ENCODE data around the gene SPATA3. TPM values are rescaled to one million over a fixed set of nuclear protein-coding genes. Genes with fewer than 3 reads are reported as not detected.

The SPATA3 gene
- total and polyA plus RNA-seq, 2 donors (not counting 1 experiment from before 2014, with no cell fraction given): not detected

GRCh38 chr2:230954746-230955145 is 41.2 kb upstream of the SPATA3 start:
- Histone ChIP-seq H3K4me3 (replicated peaks in 1 of 4; ENCODE audit: control extremely low read depth in 1 of 4, insufficient read depth in 1 of 4, low read depth in 3 of 4, low read length in 4 of 4) (no peak overlapping the region), H2AFZ (ENCODE audit: low read length) (no peak overlapping the region), H3K36me3 (ENCODE audit: control insufficient read depth, insufficient read depth, low read length) (no peaks in the 10 kb centered on the region), H4K20me1 (ENCODE audit: control insufficient read depth, extremely low read depth, insufficient read depth, low read length) (no peaks in the 10 kb centered on the region), H3K9me3 (ENCODE audit: control insufficient read depth, insufficient read depth, low read depth, low read length) (no peaks in the 10 kb centered on the region), H3K27me3 (ENCODE audit: control insufficient read depth, insufficient read depth, low read length) (no peaks in the 10 kb centered on the region), H3K4me2 (ENCODE audit: extremely low read depth, insufficient read depth, low read length) (no peak overlapping the region), H3K79me2 (ENCODE audit: control insufficient read depth, insufficient read depth, low read length) (no peaks in the 10 kb centered on the region), H3K9ac (ENCODE audit: insufficient read depth, low read length) (no peak overlapping the region), H3K27ac (ENCODE audit: insufficient read depth, low read length) (no peak overlapping the region), H3K4me1 (ENCODE audit: control insufficient read depth, extremely low read depth, insufficient read depth, low read length) (no peaks in the 10 kb centered on the region)
- no peak for DNase-seq (ENCODE audit: low read depth in 2 of 2)
- TF ChIP-seq EZH2 (IDR thresholded peaks at IDR 0.05; ENCODE audit: low read length, missing control alignments): no peak
- TF ChIP-seq, protein P1, sequence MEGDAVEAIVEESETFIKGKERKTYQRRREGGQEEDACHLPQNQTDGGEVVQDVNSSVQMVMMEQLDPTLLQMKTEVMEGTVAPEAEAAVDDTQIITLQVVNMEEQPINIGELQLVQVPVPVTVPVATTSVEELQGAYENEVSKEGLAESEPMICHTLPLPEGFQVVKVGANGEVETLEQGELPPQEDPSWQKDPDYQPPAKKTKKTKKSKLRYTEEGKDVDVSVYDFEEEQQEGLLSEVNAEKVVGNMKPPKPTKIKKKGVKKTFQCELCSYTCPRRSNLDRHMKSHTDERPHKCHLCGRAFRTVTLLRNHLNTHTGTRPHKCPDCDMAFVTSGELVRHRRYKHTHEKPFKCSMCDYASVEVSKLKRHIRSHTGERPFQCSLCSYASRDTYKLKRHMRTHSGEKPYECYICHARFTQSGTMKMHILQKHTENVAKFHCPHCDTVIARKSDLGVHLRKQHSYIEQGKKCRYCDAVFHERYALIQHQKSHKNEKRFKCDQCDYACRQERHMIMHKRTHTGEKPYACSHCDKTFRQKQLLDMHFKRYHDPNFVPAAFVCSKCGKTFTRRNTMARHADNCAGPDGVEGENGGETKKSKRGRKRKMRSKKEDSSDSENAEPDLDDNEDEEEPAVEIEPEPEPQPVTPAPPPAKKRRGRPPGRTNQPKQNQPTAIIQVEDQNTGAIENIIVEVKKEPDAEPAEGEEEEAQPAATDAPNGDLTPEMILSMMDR (conservative IDR thresholded peaks at IDR 0.05 in 1 of 2, IDR thresholded peaks at IDR 0.05 in 1 of 2; ENCODE audit: low read depth in 1 of 2, low read length in 2 of 2): no peak

DNA sequence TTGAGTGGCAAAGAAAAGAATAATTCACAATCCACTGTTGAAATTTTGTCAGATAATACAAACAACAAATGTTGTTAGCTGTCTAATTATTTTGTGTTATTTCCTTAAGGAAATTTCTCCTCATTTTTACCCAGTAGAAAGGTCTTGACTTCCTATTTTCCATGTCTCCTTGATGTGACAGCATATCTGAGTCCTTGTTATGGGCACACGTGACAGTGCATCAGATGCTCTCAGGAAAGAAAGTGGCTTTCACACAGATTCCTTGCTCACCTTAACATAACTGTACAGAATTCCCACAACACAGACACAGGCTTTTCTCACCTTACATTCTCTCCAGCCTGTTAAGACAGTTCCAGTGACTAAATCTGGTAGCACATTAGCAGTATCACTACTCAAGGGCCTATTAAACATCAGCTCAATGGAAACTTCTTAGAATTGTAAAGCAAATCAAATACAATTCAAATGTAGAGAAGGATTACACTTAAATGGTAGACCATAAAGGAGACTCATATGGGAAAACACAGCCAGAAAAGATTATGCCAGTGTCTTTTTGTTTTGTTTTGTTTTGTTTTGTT is 40.7 kb upstream of the SPATA3 start:
- no peak overlapping the region for H3K27ac ChIP-seq (ENCODE audit: insufficient read depth, low read length)
- H3K36me3 ChIP-seq (ENCODE audit: control insufficient read depth, insufficient read depth, low read length): no peaks in the 10 kb centered on the region
- no peak overlapping the region for H3K4me3 ChIP-seq (replicated peaks in 1 of 4; ENCODE audit: control extremely low read depth in 1 of 4, insufficient read depth in 1 of 4, low read depth in 3 of 4, low read length in 4 of 4)
- no peaks in the 10 kb centered on the region for H3K79me2 ChIP-seq (ENCODE audit: control insufficient read depth, insufficient read depth, low read length)
- no peaks in the 10 kb centered on the region for H4K20me1 ChIP-seq (ENCODE audit: control insufficient read depth, extremely low read depth, insufficient read depth, low read length)
- DNase-seq (ENCODE audit: low read depth in 2 of 2): no peak
- H3K4me1 ChIP-seq (ENCODE audit: control insufficient read depth, extremely low read depth, insufficient read depth, low read length): no peaks in the 10 kb centered on the region
- no peak overlapping the region for H3K9ac ChIP-seq (ENCODE audit: insufficient read depth, low read length)
- H2AFZ ChIP-seq (ENCODE audit: low read length): no peak overlapping the region
- TF ChIP-seq EZH2 (IDR thresholded peaks at IDR 0.05; ENCODE audit: low read length, missing control alignments): no peak
- TF ChIP-seq, protein P1 (conservative IDR thresholded peaks at IDR 0.05 in 1 of 2, IDR thresholded peaks at IDR 0.05 in 1 of 2; ENCODE audit: low read depth in 1 of 2, low read length in 2 of 2): no peak
- H3K4me2 ChIP-seq (ENCODE audit: extremely low read depth, insufficient read depth, low read length): no peak overlapping the region
- no peaks in the 10 kb centered on the region for H3K9me3 ChIP-seq (ENCODE audit: control insufficient read depth, insufficient read depth, low read depth, low read length)
- H3K27me3 ChIP-seq (ENCODE audit: control insufficient read depth, insufficient read depth, low read length): no peaks in the 10 kb centered on the region

GRCh38 chr2:230956827-230957755 is 38.8 kb upstream of the SPATA3 start:
- Histone ChIP-seq H4K20me1 (ENCODE audit: control insufficient read depth, extremely low read depth, insufficient read depth, low read length) (no peaks in the 10 kb centered on the region), H3K27me3 (ENCODE audit: control insufficient read depth, insufficient read depth, low read length) (no peaks in the 10 kb centered on the region), H3K4me3 (replicated peaks in 1 of 4; ENCODE audit: control extremely low read depth in 1 of 4, insufficient read depth in 1 of 4, low read depth in 3 of 4, low read length in 4 of 4) (peak overlapping the region; percentile 10 to 58 (median 46)), H3K4me1 (ENCODE audit: control insufficient read depth, extremely low read depth, insufficient read depth, low read length) (no peaks in the 10 kb centered on the region), H3K79me2 (ENCODE audit: control insufficient read depth, insufficient read depth, low read length) (no peaks in the 10 kb centered on the region), H3K27ac (ENCODE audit: insufficient read depth, low read length) (no peak overlapping the region), H3K4me2 (ENCODE audit: extremely low read depth, insufficient read depth, low read length) (peak overlapping the region; percentile 59), H3K36me3 (ENCODE audit: control insufficient read depth, insufficient read depth, low read length) (no peaks in the 10 kb centered on the region), H3K9me3 (ENCODE audit: control insufficient read depth, insufficient read depth, low read depth, low read length) (no peaks in the 10 kb centered on the region), H2AFZ (ENCODE audit: low read length) (peak overlapping the region; percentile 14), H3K9ac (ENCODE audit: insufficient read depth, low read length) (no peak overlapping the region)
- peak; percentile 20 to 65 for DNase-seq (ENCODE audit: low read depth in 2 of 2)
- TF ChIP-seq EZH2 (IDR thresholded peaks at IDR 0.05; ENCODE audit: low read length, missing control alignments): no peak
- TF ChIP-seq, protein P1 (conservative IDR thresholded peaks at IDR 0.05 in 1 of 2, IDR thresholded peaks at IDR 0.05 in 1 of 2; ENCODE audit: low read depth in 1 of 2, low read length in 2 of 2): no peak
